H1 (cell line): ENCODE results near the gene CACNA2D3.

Source experiments
- CEBPB ChIP-seq: IDR thresholded peaks from 2 replicates; pipeline ENCODE4 v1.6.1; 2012; ENCODE audit warnings: low read depth, low read length
- EP300 ChIP-seq, 2 experiments: IDR thresholded peaks; 1 replicate in 1 of 2; 2 replicates in 1 of 2; pipeline ENCODE4 v1.6.1; 2011 to 2012; ENCODE audit warnings: low read depth in 2 of 2, low read length in 2 of 2, mild to moderate bottlenecking in 2 of 2, borderline replicate concordance in 1 of 2, inconsistent platforms in 1 of 2, moderate library complexity in 1 of 2
- FOSL1 ChIP-seq: IDR thresholded peaks from 2 replicates; pipeline ENCODE4 v1.6.1; 2011; ENCODE audit warnings: mild to moderate bottlenecking, low read depth, low read length, moderate library complexity; ENCODE audit not compliant: insufficient read depth
- JUND ChIP-seq: IDR thresholded peaks from 2 replicates; pipeline ENCODE4 v1.6.1; 2011; ENCODE audit warnings: mild to moderate bottlenecking, improper control_type of control experiment, low read length
- POLR2AphosphoS5 ChIP-seq: IDR thresholded peaks from 2 replicates; pipeline ENCODE4 v1.6.1; 2011; ENCODE audit warnings: low read depth, low read length
- RAD21 ChIP-seq, 2 experiments: IDR thresholded peaks in 1 of 2; conservative IDR thresholded peaks in 1 of 2; 2 replicates each; pipeline ENCODE4 v1.6.1; 2011; ENCODE audit warnings: low read depth in 2 of 2, low read length in 2 of 2, improper control_type of control experiment in 1 of 2, inconsistent platforms in 1 of 2, mild to moderate bottlenecking in 1 of 2, moderate library complexity in 1 of 2
- SIN3A ChIP-seq, 2 experiments: IDR thresholded peaks in 1 of 2; conservative IDR thresholded peaks in 1 of 2; 2 replicates each; pipeline ENCODE4 v1.6.1; 2011 to 2012; ENCODE audit warnings: low read length in 2 of 2, improper control_type of control experiment in 1 of 2, low read depth in 1 of 2, mild to moderate bottlenecking in 1 of 2
- TAF1 ChIP-seq: IDR thresholded peaks from 2 replicates; pipeline ENCODE4 v1.6.1; 2011; ENCODE audit warnings: mild to moderate bottlenecking, low read depth, low read length
- TEAD4 ChIP-seq: IDR thresholded peaks from 2 replicates; pipeline ENCODE4 v1.6.1; 2012; ENCODE audit warnings: low read depth, low read length, inconsistent platforms, mixed read lengths
- TF ChIP-seq, protein P1 (sequence below), 3 experiments: IDR thresholded peaks; 1 replicate in 2 of 3; 2 replicates in 1 of 3; pipeline versions ENCODE4 v1.5.1 to v1.6.1; 2011; ENCODE audit warnings: low read length in 3 of 3, mild to moderate bottlenecking in 3 of 3, inconsistent platforms in 2 of 3, low read depth in 1 of 3, moderate library complexity in 1 of 3; ENCODE audit not compliant: insufficient read depth in 1 of 3; ENCODE audit errors: control extremely low read depth in 1 of 3

DNA sequence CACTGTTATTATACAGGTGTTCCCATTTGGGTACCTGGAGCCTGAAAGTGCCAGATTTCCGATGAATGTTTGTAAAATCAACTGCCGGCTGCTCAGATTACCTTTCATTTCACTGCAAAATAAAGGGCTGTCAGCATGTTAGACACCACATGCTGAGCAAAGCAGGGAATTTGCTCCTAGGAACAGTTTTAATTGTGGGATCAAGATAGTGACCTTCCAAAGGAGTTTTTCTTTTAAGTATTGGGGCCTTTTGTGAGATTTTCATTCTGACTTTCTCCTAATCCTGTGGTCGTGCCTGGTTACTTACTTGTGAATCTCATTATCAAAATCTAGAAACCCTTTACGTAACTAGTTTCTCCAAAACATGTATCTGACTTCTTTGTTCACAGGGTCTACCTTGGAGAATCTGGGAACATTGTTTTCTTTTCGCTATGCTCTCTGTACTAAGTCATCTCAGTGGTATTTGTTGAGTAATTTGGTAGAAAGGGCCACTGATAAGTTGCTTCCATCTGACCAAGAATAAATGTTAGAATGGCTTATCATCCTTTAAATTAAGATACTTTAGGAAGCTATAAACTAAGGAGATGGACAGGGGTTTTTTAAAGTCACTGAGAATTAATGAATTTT, 846.3 kb downstream of the CACNA2D3 start:
- TF ChIP-seq, protein P1, sequence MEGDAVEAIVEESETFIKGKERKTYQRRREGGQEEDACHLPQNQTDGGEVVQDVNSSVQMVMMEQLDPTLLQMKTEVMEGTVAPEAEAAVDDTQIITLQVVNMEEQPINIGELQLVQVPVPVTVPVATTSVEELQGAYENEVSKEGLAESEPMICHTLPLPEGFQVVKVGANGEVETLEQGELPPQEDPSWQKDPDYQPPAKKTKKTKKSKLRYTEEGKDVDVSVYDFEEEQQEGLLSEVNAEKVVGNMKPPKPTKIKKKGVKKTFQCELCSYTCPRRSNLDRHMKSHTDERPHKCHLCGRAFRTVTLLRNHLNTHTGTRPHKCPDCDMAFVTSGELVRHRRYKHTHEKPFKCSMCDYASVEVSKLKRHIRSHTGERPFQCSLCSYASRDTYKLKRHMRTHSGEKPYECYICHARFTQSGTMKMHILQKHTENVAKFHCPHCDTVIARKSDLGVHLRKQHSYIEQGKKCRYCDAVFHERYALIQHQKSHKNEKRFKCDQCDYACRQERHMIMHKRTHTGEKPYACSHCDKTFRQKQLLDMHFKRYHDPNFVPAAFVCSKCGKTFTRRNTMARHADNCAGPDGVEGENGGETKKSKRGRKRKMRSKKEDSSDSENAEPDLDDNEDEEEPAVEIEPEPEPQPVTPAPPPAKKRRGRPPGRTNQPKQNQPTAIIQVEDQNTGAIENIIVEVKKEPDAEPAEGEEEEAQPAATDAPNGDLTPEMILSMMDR (IDR thresholded peaks at IDR 0.05; ENCODE audit: control extremely low read depth in 1 of 3, insufficient read depth in 1 of 3, low read depth in 1 of 3, low read length in 3 of 3): no peak
- TF ChIP-seq FOSL1 (no peak), EP300 (IDR thresholded peaks at IDR 0.05; ENCODE audit: borderline replicate concordance in 1 of 2, low read depth in 2 of 2, low read length in 2 of 2) (no peak), JUND (no peak), SIN3A (conservative IDR thresholded peaks at IDR 0.05 in 1 of 2, IDR thresholded peaks at IDR 0.05 in 1 of 2; ENCODE audit: low read depth in 1 of 2, low read length in 2 of 2) (no peak), TEAD4 (no peak), RAD21 (IDR thresholded peaks at IDR 0.05 in 1 of 2, conservative IDR thresholded peaks at IDR 0.05 in 1 of 2; ENCODE audit: low read depth in 2 of 2, low read length in 2 of 2) (no peak), CEBPB (no peak), POLR2AphosphoS5 (no peak), TAF1 (no peak)
